ENCODE measurements around the gene DZIP3. TPM values are rescaled to one million over a fixed set of nuclear protein-coding genes. Genes with fewer than 3 reads are reported as not detected.

The DZIP3 gene
- total and polyA plus RNA-seq, 10 of the 15 experiments (the other 5 are each of a cell fraction or from before 2014, with no cell fraction given), result 4.3 to 15.6 (median 9.2) TPM

DNA sequence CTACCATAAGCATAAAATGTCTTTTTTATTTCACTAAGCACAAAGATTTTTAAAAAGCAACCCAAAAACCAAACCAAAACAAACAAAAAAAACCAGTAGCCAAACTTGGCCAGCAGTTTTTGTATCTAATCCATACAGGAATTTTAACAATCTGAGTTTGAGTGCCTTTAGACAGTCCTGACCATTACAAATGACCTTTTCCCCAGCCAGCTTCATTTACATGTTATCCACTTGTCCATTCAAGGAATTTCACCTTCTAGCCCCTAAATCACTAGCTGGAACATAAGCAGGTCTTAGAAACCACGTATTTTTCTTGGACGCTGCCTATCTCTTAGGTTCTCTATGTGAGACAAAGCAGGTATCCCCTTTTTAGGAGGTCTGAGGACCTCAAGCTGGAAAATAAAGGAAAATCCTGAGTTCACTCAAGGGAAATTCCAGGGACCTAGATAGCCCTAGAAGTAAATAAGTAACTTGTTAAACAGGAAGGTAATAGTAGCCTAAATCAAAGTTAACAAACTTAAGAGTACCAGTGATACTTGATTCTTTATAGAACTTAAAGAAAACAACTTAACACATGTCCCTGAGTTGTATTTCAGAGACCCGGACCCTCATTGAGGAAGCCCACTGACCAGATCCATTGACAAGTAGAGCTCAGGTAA lies 34.5 kb upstream of the DZIP3 start (continued):
- no peak for TF ChIP-seq ZNF274 (IDR thresholded peaks at IDR 0.05; ENCODE audit: insufficient read depth, insufficient read length)

- ChIA-PET POLR2A (no interaction called here), CTCF (interaction anchor here (7.1 kb wide), 1 partner anchor 67 kb away, joined by 113 read pairs; no protein-coding TSS in a partner anchor), RAD21 (ENCODE audit: unreplicated experiment) (interaction anchor here (1.1 to 1.3 kb wide), 2 partner anchors 8 to 33 kb away, joined by 3 read pairs; partner anchors contain the start of genes CIP2A and DZIP3), SMC1A (ENCODE audit: uncharacterized antibody, unreplicated experiment) (interaction anchor here (1.0 to 5.6 kb wide), 3 partner anchors 12 to 66 kb away, joined by 3 to 98 read pairs (median 3); no protein-coding TSS in a partner anchor)
- Histone ChIP-seq H3K27me3 (replicated peaks in 1 of 2; ENCODE audit: control insufficient read depth in 2 of 2, insufficient read depth in 2 of 2, low read length in 1 of 2) (no peaks in the 10 kb centered on the region), H4K20me1 (ENCODE audit: control insufficient read depth, insufficient read depth) (no peaks in the 10 kb centered on the region), H3K9me3 (replicated peaks; ENCODE audit: control insufficient read depth, insufficient read depth, low read length) (no peaks in the 10 kb centered on the region), H3K9ac (ENCODE audit: control insufficient read depth, insufficient read depth, low read length) (no peak overlapping the region), H3K4me3 (no peak overlapping the region), H3K27ac (ENCODE audit: control insufficient read depth, insufficient read depth) (no peak overlapping the region), H3K36me3 (ENCODE audit: control insufficient read depth in 2 of 2, insufficient read depth in 2 of 2, low read length in 1 of 2) (peaks cover 0 to 17% of the 10 kb centered on the region in 2 experiments; a peak in 3 of 4 replicates), H3K4me1 (ENCODE audit: control insufficient read depth, insufficient read depth, low read length) (no peaks in the 10 kb centered on the region), H2AFZ (ENCODE audit: control insufficient read depth, low read depth, low read length) (no peak overlapping the region), H3K4me2 (ENCODE audit: control insufficient read depth, insufficient read depth) (no peak overlapping the region), H3K79me2 (ENCODE audit: control insufficient read depth, insufficient read depth, low read length) (no peaks in the 10 kb centered on the region)
- DNase-seq (ENCODE audit: low read depth, low spot score) (no peak), ATAC-seq (no peak), FAIRE-seq (no peak)
- no TSS peak for BruUV-seq (replicated peaks)
- 98% methylated on average over 2 of the region's 2 CpGs for WGBS (ENCODE audit: insufficient coverage, insufficient replicate concordance, low lambda C conversion rate, missing lambda C conversion rate)
- intact Hi-C loops (cut with micrococcal nuclease; ENCODE audit: unreplicated experiment) (no loop called here), in situ Hi-C loops (cut with MboI) (loop anchor here (10.0 kb wide), 1 partner anchor 61 kb away; no protein-coding TSS in a partner anchor)
- TF ChIP-seq IRF4 (IDR thresholded peaks at IDR 0.05; ENCODE audit: low read depth, low read length) (no peak), CBFB (IDR thresholded peaks at IDR 0.05; ENCODE audit: low read depth) (no peak), ZNF622 (IDR thresholded peaks at IDR 0.05) (no peak), SUPT20H (IDR thresholded peaks at IDR 0.05; ENCODE audit: borderline replicate concordance, control insufficient read depth, low read depth, low read length) (no peak), GABPA (IDR thresholded peaks at IDR 0.05; ENCODE audit: low read depth) (no peak), STAT3 (IDR thresholded peaks at IDR 0.05; ENCODE audit: low read depth, low read length) (no peak), SP1 (IDR thresholded peaks at IDR 0.05; ENCODE audit: low read depth, low read length) (no peak), RAD21 (IDR thresholded peaks at IDR 0.05; ENCODE audit: insufficient read depth, low read depth, low read length) (no peak), BRCA1 (IDR thresholded peaks at IDR 0.05; ENCODE audit: low read depth, low read length) (no peak), DPF2 (IDR thresholded peaks at IDR 0.05) (no peak), CEBPB (IDR thresholded peaks at IDR 0.05; ENCODE audit: borderline replicate concordance in 1 of 2, low read depth in 2 of 2, low read length in 2 of 2) (no peak), MAX (IDR thresholded peaks at IDR 0.05; ENCODE audit: low read depth, low read length) (no peak), NBN (IDR thresholded peaks at IDR 0.05) (no peak), HDGF (IDR thresholded peaks at IDR 0.05) (no peak)
- TF ChIP-seq, protein P1, sequence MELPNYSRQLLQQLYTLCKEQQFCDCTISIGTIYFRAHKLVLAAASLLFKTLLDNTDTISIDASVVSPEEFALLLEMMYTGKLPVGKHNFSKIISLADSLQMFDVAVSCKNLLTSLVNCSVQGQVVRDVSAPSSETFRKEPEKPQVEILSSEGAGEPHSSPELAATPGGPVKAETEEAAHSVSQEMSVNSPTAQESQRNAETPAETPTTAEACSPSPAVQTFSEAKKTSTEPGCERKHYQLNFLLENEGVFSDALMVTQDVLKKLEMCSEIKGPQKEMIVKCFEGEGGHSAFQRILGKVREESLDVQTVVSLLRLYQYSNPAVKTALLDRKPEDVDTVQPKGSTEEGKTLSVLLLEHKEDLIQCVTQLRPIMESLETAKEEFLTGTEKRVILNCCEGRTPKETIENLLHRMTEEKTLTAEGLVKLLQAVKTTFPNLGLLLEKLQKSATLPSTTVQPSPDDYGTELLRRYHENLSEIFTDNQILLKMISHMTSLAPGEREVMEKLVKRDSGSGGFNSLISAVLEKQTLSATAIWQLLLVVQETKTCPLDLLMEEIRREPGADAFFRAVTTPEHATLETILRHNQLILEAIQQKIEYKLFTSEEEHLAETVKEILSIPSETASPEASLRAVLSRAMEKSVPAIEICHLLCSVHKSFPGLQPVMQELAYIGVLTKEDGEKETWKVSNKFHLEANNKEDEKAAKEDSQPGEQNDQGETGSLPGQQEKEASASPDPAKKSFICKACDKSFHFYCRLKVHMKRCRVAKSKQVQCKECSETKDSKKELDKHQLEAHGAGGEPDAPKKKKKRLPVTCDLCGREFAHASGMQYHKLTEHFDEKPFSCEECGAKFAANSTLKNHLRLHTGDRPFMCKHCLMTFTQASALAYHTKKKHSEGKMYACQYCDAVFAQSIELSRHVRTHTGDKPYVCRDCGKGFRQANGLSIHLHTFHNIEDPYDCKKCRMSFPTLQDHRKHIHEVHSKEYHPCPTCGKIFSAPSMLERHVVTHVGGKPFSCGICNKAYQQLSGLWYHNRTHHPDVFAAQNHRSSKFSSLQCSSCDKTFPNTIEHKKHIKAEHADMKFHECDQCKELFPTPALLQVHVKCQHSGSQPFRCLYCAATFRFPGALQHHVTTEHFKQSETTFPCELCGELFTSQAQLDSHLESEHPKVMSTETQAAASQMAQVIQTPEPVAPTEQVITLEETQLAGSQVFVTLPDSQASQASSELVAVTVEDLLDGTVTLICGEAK (IDR thresholded peaks at IDR 0.05; ENCODE audit: borderline replicate concordance), result no peak
Measured at GRCh38 chr3:108555966-108556581, 33.4 kb upstream of the DZIP3 start.
